Heart left ventricle (tissue), 13 donors: ENCODE data around the gene PCP2.
A peak's percentile ranks its signal among the peaks of the same experiment; 100 is the strongest.

Source experiments
- CTCF ChIP-seq, 12 donors: fragments of 200-600 bp; sonication (generic) in 4 of 12; IDR thresholded peaks; one replicate each; pipeline versions ENCODE4 v1.5.0 to v1.8.0; 2018 to 2022; ENCODE audit warnings: antibody characterized with exemption in 12 of 12, mild to moderate bottlenecking in 5 of 12
- POLR2A ChIP-seq, 2 donors: fragments of 450-650 bp; IDR thresholded peaks; one replicate each; pipeline ENCODE4 v1.6.1; 2017; ENCODE audit warnings: antibody characterized with exemption in 2 of 2, mild to moderate bottlenecking in 2 of 2, moderate library complexity in 2 of 2
- donor health status: ischemic (EF 13 %, LVEDD 7.1; RV severe dilation, severe dysfunction).
- donor health status: DM: no; HTN: yes; CAD: no.
- donor health status: DM: no; HTN: no; CAD: no.
- donor health status: ischemic (EF 25% LVEDD 6.9; RV normal size, moderate dysfunction).
- donor health status: ischemic (EF 25% LVEDD 5.7; RV mildly dilated, moderate dysfunction).
- donor health status: ischemic (EF 35%, LVEDD 5.7; RV mildly dilated, moderate dysfunction).
- donor health status: nonischemic (EF 11% LVEDD 7.7; RV severe dilation, severe dysfunction).
- donor health status: DM: yes; HTN: yes; CAD: no.
- donor health status: PGD.
- donor health status: ischemic (EF 29% LVEDD 5.4; RV normal size, mild dysfunction).
- donor health status: nonischemic (EF 23%, LVEDD 6.1; RV moderate dilation, normal function).

- TF ChIP-seq CTCF (IDR thresholded peaks at IDR 0.05) = peak; percentile 4 to 59 (median 38)
- no peak for TF ChIP-seq POLR2A (IDR thresholded peaks at IDR 0.05)
These were observed 48.0 kb upstream of the PCP2 start for GRCh38 chr19:7681340-7682174.
